ENCODE data around the gene ADAMTS6.

DNA sequence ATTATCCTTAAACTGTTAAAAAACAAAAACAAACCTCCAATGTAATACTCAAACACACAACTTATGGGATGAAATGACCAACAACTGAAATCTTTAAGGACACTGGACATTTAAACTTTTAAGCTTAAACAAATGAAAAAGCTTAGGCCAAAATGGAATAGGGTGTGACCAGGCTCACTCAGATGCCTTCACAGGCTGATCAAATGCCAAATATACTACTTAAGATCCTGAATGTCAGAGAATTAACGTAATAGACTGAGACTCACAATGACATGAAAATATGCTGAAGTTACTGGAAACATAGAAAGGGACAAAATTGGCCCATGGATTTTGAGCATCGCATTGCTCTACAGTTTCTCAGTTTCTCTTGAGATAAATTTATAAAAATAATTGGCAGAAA, 286.8 kb downstream of the ADAMTS6 start:
- TF ChIP-seq, protein P1, sequence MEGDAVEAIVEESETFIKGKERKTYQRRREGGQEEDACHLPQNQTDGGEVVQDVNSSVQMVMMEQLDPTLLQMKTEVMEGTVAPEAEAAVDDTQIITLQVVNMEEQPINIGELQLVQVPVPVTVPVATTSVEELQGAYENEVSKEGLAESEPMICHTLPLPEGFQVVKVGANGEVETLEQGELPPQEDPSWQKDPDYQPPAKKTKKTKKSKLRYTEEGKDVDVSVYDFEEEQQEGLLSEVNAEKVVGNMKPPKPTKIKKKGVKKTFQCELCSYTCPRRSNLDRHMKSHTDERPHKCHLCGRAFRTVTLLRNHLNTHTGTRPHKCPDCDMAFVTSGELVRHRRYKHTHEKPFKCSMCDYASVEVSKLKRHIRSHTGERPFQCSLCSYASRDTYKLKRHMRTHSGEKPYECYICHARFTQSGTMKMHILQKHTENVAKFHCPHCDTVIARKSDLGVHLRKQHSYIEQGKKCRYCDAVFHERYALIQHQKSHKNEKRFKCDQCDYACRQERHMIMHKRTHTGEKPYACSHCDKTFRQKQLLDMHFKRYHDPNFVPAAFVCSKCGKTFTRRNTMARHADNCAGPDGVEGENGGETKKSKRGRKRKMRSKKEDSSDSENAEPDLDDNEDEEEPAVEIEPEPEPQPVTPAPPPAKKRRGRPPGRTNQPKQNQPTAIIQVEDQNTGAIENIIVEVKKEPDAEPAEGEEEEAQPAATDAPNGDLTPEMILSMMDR (IDR thresholded peaks at IDR 0.05), result no peak
- TF ChIP-seq ZFX (IDR thresholded peaks at IDR 0.05; ENCODE audit: borderline replicate concordance), result no peak

Measured in 22Rv1 (cell line).